Measurements from ENCODE around the gene HENMT1. TPM values are rescaled to one million over a fixed set of nuclear protein-coding genes. Genes with fewer than 3 reads are reported as not detected.
A peak's percentile ranks its signal among the peaks of the same experiment; 100 is the strongest.

The HENMT1 gene
- total RNA-seq, 1 donor from 2014 or later = 17.9 TPM

DNA sequence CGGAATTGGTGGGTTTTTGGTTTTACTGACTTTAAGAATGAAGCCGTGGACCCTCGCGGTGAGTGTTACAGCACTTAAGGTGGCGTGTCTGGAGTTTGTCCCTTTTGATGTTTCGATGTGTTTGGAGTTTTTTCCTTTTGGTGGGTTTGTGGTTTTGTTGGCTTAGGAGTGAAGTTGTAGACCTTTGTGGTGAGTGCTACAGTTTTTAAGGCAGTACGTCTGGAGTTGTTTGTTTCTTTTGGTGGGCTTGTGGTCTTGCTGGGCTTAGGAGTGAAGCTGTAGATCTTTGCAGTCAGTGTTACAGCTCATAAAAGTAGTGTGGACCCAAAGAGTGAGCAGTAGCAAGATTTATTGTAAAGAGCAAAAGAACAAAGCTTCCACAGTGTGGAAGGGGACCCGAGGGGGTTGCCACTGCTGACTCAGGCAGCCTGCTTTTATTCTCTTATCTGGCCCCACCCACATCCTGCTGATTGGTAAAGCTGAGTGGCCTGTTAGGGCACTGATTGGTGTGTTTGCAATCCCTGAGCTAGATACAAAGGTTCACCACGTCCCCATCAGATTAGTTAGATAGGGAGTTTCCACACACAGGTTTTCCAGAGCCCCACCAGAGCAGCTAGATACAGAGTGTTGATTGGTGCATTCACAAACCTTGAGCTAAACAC, 20.9 kb downstream of the HENMT1 start:
- no peaks in the 10 kb centered on the region for H3K27me3 Mint-ChIP-seq (ENCODE audit: insufficient read depth)
- peak overlapping the region; percentile 27 for H3K4me3 Mint-ChIP-seq
- peak; percentile 20 for DNase-seq (ENCODE audit: low spot score)
- peaks cover 8% of the 10 kb centered on the region for H3K9me3 Mint-ChIP-seq
- H3K4me1 Mint-ChIP-seq (ENCODE audit: low read depth) = peaks cover 40% of the 10 kb centered on the region
- peak overlapping the region; percentile 87 for H3K27ac Mint-ChIP-seq
- intact Hi-C loops (cut with micrococcal nuclease) = loop anchor here (5.0 kb wide), 2 partner anchors 257 to 438 kb away; partner anchors contain the start of gene SLC25A24
- H3K36me3 Mint-ChIP-seq (ENCODE audit: low read depth) = peaks cover 14% of the 10 kb centered on the region

DNA sequence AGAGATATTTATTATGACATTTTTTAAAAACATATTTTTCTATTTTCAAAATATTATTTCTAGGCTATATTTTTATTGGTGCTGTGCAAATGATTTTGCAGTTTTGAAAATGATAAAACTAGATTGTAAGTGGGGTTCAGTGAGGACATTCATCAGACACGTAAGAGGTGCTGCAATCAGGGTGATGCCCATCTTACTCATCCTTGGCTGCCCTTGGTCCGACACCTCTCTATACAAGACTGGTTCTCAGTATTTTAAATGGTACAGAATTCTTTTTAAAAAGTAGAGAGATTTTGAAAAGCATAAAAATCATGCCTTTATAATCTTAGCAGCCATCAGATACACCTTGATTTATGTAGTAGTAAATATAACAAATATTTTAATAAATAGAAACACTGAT, 24.0 kb downstream of the HENMT1 start:
- no peak for DNase-seq (ENCODE audit: low spot score)
- Mint-ChIP-seq H3K27ac (no peak overlapping the region), H3K4me1 (ENCODE audit: low read depth) (peaks cover 12% of the 10 kb centered on the region), H3K4me3 (no peak overlapping the region), H3K27me3 (ENCODE audit: insufficient read depth) (no peaks in the 10 kb centered on the region), H3K36me3 (ENCODE audit: low read depth) (peaks cover 24% of the 10 kb centered on the region), H3K9me3 (peaks cover 8% of the 10 kb centered on the region)
- intact Hi-C loops (cut with micrococcal nuclease) = no loop called here

DNA sequence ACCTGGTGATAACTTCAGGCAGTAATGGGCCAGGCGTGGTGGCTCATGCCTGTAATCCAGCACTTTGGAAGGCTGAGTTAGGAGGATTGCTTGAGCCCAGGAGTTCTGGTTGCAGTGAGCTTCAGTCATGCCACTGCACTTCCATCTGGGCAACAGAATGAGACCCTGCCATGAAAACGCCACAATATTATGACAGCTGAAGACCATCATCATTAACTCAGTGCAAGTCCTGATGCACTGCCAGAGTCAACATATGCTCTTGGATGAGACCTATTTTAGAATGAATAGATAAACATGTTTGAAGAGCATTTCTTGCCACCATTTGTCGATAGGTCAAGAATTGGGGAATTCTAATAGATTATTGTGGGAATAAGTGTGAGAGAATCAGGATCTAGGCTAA, 26.4 kb downstream of the HENMT1 start:
- no peak overlapping the region for H3K4me3 Mint-ChIP-seq
- intact Hi-C loops (cut with micrococcal nuclease) = no loop called here
- peaks cover 25% of the 10 kb centered on the region for H3K36me3 Mint-ChIP-seq (ENCODE audit: low read depth)
- H3K9me3 Mint-ChIP-seq = no peaks in the 10 kb centered on the region
- H3K4me1 Mint-ChIP-seq (ENCODE audit: low read depth) = peaks cover 2% of the 10 kb centered on the region
- no peak for DNase-seq (ENCODE audit: low spot score)
- H3K27ac Mint-ChIP-seq = no peak overlapping the region
- no peaks in the 10 kb centered on the region for H3K27me3 Mint-ChIP-seq (ENCODE audit: insufficient read depth)

DNA sequence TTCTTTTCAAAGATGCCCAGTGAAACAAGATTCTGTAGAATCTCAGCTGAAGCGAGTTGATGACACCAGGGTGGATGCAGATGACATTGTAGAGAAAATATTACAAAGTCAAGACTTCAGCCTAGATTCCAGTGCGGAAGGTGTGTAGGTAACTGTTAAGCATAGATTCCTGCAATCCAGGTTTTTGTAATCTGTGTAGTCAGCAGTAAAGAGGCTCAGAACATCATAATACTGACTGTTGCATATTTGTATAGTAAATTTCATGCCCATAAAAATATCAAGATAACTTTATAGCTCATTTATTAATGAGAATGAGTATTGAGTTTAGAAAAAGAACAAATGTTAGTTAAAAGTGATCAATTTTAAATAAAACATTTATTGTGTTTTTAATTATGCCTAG, 32.2 kb downstream of the HENMT1 start:
- Mint-ChIP-seq H3K27me3 (ENCODE audit: insufficient read depth) (no peaks in the 10 kb centered on the region), H3K36me3 (ENCODE audit: low read depth) (peaks cover 23% of the 10 kb centered on the region), H3K27ac (no peak overlapping the region), H3K4me3 (no peak overlapping the region), H3K4me1 (ENCODE audit: low read depth) (no peaks in the 10 kb centered on the region), H3K9me3 (no peaks in the 10 kb centered on the region)
- intact Hi-C loops (cut with micrococcal nuclease) = no loop called here
- DNase-seq (ENCODE audit: low spot score) = no peak

DNA sequence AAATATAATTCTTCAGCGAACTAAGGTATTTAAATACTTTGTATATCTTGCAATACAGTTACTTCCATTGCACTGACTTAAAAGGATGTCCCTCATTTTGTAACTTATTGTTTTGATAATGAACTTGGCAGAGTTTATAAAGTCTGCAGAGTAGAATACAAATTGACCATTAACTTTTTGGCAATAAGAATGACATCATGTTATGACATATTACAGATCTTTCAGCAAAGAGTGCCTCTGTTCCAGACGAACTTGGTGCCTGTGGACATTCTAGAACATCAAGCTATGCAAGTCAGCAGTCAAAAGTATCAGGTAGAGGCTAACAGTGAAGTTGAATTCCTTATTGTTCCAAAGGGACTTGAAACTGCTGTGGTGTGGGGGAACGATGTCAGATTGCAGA, 32.9 kb downstream of the HENMT1 start:
- no peak overlapping the region for H3K27ac Mint-ChIP-seq
- no peak overlapping the region for H3K4me3 Mint-ChIP-seq
- peaks cover 21% of the 10 kb centered on the region for H3K36me3 Mint-ChIP-seq (ENCODE audit: low read depth)
- no peaks in the 10 kb centered on the region for H3K9me3 Mint-ChIP-seq
- H3K4me1 Mint-ChIP-seq (ENCODE audit: low read depth) = no peaks in the 10 kb centered on the region
- no peak for DNase-seq (ENCODE audit: low spot score)
- intact Hi-C loops (cut with micrococcal nuclease) = no loop called here
- no peaks in the 10 kb centered on the region for H3K27me3 Mint-ChIP-seq (ENCODE audit: insufficient read depth)

DNA sequence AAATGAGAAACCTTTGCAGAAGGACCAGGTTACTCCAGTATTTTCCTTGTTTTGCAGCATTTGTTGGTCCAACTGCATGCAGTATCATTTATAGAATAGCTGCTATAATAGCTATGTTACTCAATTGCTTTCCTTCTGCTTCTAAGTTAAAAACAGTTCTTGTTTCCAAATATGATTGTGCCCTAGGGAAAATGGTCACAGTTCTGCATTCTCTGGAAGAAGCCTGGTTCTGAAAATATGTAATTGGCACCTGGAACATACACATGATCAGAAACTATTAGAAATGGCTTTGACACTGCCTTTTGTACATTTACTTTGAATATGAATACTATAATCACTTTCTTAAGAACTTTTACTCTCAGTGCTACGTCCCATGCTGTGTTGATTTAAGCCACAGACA, 33.6 kb downstream of the HENMT1 start:
- no peak for DNase-seq (ENCODE audit: low spot score)
- Mint-ChIP-seq H3K9me3 (no peaks in the 10 kb centered on the region), H3K4me1 (ENCODE audit: low read depth) (no peaks in the 10 kb centered on the region), H3K27ac (no peak overlapping the region), H3K36me3 (ENCODE audit: low read depth) (peaks cover 21% of the 10 kb centered on the region), H3K4me3 (no peak overlapping the region), H3K27me3 (ENCODE audit: insufficient read depth) (no peaks in the 10 kb centered on the region)
- intact Hi-C loops (cut with micrococcal nuclease) = no loop called here

DNA sequence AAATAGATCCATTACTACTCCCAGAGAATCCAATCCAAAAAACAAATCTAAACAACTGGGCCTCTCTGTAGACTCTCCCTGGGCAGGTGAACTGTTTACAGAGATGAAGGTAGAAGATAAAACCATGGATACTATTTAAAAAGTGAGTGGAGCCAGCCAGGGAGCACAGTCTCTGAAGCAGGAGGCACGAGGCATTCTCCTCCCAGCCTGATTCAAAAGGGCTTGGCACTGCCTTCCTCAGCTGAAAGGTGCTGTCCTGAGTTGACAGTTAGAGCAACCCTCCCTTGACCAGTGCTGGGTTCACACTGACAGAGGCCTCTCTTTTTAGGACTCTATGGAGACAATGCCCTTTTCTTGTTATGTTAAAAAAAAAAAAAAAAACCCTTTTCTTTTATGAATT, 36.8 kb downstream of the HENMT1 start:
- DNase-seq (ENCODE audit: low spot score) = no peak
- intact Hi-C loops (cut with micrococcal nuclease) = no loop called here
- no peak overlapping the region for H3K27ac Mint-ChIP-seq

DNA sequence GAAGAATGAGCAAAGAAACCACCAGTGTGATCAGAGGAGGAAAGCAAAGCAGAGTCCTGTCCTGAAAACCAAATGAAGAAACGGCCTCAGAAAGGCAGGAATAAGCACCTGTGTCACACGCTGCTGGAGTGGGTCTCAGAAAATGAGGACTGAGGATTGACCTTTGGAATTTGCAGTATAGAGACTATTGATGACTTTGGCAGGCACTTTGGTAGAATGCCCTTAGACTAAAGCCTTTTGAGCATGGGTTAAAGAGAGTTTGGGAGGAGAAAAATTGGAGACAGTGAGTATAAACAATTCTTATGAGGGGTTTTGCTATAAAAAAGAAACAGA, 43.2 kb downstream of the HENMT1 start:
- H3K9me3 Mint-ChIP-seq = no peaks in the 10 kb centered on the region
- no peak for DNase-seq (ENCODE audit: low spot score)
- H3K4me1 Mint-ChIP-seq (ENCODE audit: low read depth) = no peaks in the 10 kb centered on the region
- intact Hi-C loops (cut with micrococcal nuclease) = no loop called here
- H3K36me3 Mint-ChIP-seq (ENCODE audit: low read depth) = peaks cover 4% of the 10 kb centered on the region
- H3K4me3 Mint-ChIP-seq = no peak overlapping the region
- no peaks in the 10 kb centered on the region for H3K27me3 Mint-ChIP-seq (ENCODE audit: insufficient read depth)
- H3K27ac Mint-ChIP-seq = no peak overlapping the region

More for the DNA sequence above, 36.8 kb downstream of the HENMT1 start:
- Mint-ChIP-seq H3K9me3 (no peaks in the 10 kb centered on the region), H3K4me1 (ENCODE audit: low read depth) (no peaks in the 10 kb centered on the region), H3K4me3 (no peak overlapping the region), H3K27me3 (ENCODE audit: insufficient read depth) (no peaks in the 10 kb centered on the region), H3K36me3 (ENCODE audit: low read depth) (peaks cover 15% of the 10 kb centered on the region)

DNA sequence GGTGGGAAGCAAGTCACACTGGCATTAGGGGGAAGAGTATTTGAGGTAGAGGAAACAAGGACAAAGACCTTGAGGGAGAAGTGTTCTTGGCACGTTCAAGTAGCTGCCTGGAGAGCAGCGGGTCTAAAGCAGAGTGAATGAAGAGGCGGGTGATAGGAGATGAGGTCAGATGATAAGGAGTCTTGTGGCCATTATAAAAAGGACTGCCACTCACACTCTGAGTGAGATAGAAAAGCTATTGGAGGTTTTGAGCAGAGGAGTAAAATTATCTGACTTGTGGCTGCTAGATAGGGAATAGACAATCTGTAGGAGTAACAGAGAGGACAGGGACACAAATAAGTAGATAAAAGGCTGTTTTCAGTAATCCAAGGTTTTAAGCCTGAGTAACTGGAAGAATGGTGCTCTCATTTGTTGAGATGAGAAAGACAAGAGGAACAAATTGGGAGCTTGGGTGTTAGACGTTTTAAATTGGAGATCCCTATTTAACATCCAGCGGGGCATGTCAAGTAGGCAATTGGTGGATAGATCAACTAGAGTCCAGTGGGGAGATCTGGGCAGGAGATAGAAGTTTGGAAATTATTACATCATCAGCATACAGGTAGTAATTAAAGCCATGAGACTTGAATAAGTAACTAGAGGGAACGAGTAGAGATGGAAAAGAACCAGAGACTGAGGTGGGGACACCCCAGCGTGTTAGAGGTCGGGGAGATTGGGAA, 43.7 kb downstream of the HENMT1 start:
- Mint-ChIP-seq H3K36me3 (ENCODE audit: low read depth) (peaks cover 4% of the 10 kb centered on the region), H3K4me3 (no peak overlapping the region), H3K27ac (no peak overlapping the region), H3K27me3 (ENCODE audit: insufficient read depth) (no peaks in the 10 kb centered on the region), H3K4me1 (ENCODE audit: low read depth) (no peaks in the 10 kb centered on the region), H3K9me3 (no peaks in the 10 kb centered on the region)
- DNase-seq (ENCODE audit: low spot score) = no peak
- intact Hi-C loops (cut with micrococcal nuclease) = no loop called here

DNA sequence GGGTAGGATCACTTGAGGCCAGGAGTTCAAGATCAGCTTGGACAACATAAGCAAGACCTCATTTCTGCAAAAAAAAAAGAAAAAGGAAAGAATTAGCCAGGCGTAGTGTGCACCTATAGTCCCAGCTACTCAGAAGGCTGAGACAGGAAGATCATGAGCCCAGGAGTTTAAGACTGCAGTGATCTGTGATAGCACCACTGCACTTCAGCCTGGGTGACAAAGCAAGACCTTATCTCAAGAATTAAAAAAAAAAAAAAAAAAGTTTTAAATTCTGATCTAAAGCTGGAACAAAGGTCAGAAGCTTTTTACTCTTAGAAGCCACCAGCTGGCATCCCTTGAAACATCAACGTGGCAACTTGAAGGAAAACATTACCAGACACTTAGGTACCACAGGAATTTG, 45.3 kb downstream of the HENMT1 start:
- no peaks in the 10 kb centered on the region for H3K4me1 Mint-ChIP-seq (ENCODE audit: low read depth)
- peaks cover 2% of the 10 kb centered on the region for H3K36me3 Mint-ChIP-seq (ENCODE audit: low read depth)
- H3K27ac Mint-ChIP-seq = no peak overlapping the region
- no peaks in the 10 kb centered on the region for H3K27me3 Mint-ChIP-seq (ENCODE audit: insufficient read depth)
- no peak overlapping the region for H3K4me3 Mint-ChIP-seq
- H3K9me3 Mint-ChIP-seq = no peaks in the 10 kb centered on the region
- no peak for DNase-seq (ENCODE audit: low spot score)
- intact Hi-C loops (cut with micrococcal nuclease) = no loop called here

DNA sequence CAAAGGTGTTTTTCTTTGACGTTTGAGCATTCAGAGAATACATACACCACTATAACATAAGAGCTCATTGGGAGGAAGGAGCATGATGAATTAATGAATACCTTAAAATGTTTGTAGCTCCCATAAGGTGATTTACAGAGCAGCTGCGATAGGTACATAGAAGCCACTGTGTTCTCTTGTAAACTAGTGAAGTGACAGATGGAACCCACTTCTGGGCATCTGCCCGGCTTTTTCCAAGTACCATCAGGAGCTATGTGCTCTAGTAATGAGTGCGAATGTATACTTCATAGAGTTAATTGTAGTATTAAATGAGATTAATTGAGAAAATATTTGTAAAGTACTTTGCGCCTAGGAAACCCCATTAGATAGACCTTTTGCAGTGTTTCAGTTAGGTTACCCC, 48.4 kb downstream of the HENMT1 start:
- no peaks in the 10 kb centered on the region for H3K4me1 Mint-ChIP-seq (ENCODE audit: low read depth)
- no peaks in the 10 kb centered on the region for H3K9me3 Mint-ChIP-seq
- no peak overlapping the region for H3K27ac Mint-ChIP-seq
- no peak for DNase-seq (ENCODE audit: low spot score)
- H3K4me3 Mint-ChIP-seq = no peak overlapping the region
- H3K36me3 Mint-ChIP-seq (ENCODE audit: low read depth) = peaks cover 2% of the 10 kb centered on the region
- intact Hi-C loops (cut with micrococcal nuclease) = no loop called here
- H3K27me3 Mint-ChIP-seq (ENCODE audit: insufficient read depth) = no peaks in the 10 kb centered on the region

DNA sequence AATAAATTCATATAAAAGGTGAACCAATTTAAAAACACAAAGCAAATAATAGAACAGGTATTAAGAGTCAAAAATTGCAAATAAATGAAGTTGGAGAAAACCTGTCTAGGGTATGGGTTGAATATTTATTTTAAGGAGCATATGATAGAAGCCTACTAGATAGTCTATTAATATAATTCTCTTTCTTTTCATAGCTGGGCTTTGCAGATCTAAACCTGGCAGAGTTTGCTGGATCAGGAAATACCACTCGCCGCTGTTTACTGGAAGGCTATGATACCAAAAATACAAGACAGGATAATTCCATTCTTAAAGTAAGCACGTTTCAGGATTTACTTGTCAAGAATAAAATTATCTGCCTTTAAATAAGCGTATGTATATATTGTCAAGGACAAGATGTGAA, 48.9 kb downstream of the HENMT1 start:
- Mint-ChIP-seq H3K36me3 (ENCODE audit: low read depth) (peaks cover 2% of the 10 kb centered on the region), H3K9me3 (no peaks in the 10 kb centered on the region), H3K27me3 (ENCODE audit: insufficient read depth) (no peaks in the 10 kb centered on the region), H3K4me3 (no peak overlapping the region), H3K27ac (no peak overlapping the region), H3K4me1 (ENCODE audit: low read depth) (no peaks in the 10 kb centered on the region)
- intact Hi-C loops (cut with micrococcal nuclease) = no loop called here
- no peak for DNase-seq (ENCODE audit: low spot score)

DNA sequence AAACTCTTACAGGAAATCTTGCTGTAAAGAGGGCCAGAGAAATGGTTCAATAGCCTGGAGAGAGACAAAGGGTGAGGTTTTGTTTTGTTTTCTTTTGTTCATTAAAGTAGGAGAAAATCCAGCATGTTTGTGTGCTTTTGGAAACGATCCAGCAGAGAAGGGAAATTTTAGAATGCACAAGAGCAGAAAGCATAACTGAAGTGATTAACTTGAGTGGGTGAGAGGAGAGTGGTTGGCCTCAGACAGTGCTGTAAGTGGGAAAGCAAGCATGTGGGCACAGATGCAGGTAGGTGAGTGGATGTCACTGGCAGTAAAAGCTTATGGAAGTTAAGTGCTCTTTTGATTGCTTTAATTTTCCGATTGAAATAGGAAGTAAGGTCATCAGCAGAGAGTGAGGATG, 50.8 kb downstream of the HENMT1 start:
- peaks cover 2% of the 10 kb centered on the region for H3K36me3 Mint-ChIP-seq (ENCODE audit: low read depth)
- intact Hi-C loops (cut with micrococcal nuclease) = no loop called here
- no peaks in the 10 kb centered on the region for H3K4me1 Mint-ChIP-seq (ENCODE audit: low read depth)
- H3K4me3 Mint-ChIP-seq = no peak overlapping the region
- no peak overlapping the region for H3K27ac Mint-ChIP-seq
- no peaks in the 10 kb centered on the region for H3K9me3 Mint-ChIP-seq
- H3K27me3 Mint-ChIP-seq (ENCODE audit: insufficient read depth) = no peaks in the 10 kb centered on the region
- DNase-seq (ENCODE audit: low spot score) = no peak

All from activated T-helper 1 cell treated with anti-CD3 and anti-CD28 coated beads, Interleukin-12 subunit alpha, Interleukin-12 subunit beta, Interleukin-2, Interleukin-4 antibody, amounts not matched to agents 30 ng/mL and 10 ng/mL and 1 ng/mL, durations not matched to agents 14 hours and 24 hours and 36 hours (primary cell).